Stimulated activated CD8-positive, alpha-beta memory T cell treated with anti-CD3 and anti-CD28 coated beads, Interleukin-7, amount 100 ng/mL, for 4 hours (primary cell): ENCODE measurements around the gene GSTO2.

Source experiments
- DNase-seq, 2 donors: peaks; one replicate each; pipeline ENCODE4 v3.0.0-alpha.2; 2020; ENCODE audit warnings: low read depth in 2 of 2

Gene GSTO2

DNA sequence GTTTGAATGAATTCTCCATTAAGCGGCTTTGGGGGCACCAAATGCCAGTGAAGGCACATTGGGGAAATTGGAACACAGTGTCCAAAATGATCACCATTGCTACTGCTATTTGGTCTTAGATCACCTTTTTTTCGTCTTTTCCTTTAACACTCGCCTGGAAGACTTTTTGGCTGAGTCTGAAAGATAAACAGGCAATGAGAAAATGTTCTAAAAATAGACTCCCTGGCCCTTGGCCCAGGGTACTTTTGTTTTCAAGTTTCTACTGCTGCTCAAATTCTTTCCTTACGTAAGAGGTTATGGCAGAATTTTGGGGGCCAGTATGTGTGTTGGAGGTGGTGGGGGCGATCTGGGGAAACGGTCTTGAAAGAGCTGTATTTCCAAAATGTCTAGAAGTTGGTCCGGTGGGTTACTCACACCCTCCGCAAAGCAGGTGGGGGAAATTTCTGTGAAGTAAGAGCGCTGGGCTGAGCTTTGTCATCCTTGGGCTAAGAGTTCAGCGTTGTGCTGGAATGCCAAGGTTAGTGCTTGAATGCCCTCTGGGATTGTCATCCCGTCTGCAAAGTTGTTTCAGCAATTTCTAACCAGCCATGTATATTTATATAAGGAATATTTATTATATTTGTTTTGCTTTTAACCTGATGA, 70.6 kb downstream of the GSTO2 start:
- no peak for DNase-seq

DNA sequence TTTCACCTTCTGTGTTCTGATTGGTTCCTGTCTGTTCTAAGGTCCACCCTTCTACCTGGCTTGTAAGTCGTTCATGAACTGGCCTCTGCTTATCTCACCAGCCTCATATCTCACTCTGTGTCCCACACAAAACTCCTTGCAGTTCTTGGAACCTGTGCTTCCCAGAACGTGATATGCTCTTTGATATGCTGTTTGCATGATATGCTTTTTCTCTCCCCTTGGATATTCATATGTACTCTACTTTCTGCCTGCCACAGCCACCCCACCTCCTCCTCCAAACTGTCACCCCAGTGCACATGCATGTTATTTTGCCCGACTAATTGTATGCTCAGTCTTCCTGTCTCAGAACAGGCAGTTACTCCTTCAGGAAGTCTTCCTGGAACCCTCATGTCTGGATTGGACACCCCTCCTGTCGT, 71.1 kb downstream of the GSTO2 start:
- no peak for DNase-seq

- DNase-seq: no peak
Observed at GRCh38 chr10:104340641-104341040, 71.7 kb downstream of the GSTO2 start.

GRCh38 chr10:104342941-104343411, 74.0 kb downstream of the GSTO2 start:
- no peak for DNase-seq

DNA sequence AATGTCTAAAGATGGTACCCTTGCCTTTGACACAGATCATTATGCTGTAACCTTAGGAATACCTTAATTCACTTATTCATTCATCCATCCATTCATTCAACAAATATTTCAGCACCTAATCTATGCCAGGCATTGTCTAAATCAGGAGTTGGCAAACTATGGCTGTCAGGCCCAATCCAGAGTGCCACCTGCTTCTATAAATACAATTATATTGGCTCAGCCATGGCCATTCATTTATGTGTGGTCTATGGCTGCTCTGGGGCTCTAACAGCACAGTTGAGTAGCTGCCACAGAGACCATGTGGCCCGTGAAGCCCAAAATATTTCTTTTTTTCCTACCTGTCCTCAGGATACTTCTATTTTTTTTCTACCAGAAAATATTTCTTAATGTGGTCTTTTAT, 75.2 kb downstream of the GSTO2 start:
- DNase-seq: no peak

DNA sequence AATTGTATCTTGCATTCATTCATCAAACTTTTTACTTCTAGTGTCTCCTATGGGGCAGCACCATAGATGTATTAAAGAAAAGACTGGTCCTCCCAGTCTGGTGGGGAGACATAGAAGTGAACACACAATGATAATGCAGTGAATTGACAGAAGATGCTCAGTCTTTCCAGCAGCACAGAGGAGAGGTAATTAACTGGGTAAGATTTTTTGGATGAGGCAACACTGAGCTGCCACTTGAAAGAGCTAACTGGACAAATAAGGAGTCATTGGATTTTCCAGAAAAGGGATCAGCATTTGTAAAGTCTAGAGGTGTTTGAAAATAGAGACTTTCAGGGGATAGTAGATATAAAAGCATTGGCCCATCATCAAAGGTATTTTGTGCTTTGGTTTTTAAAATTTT, 76.5 kb downstream of the GSTO2 start:
- no peak for DNase-seq

GRCh38 chr10:104345941-104346340, 77.0 kb downstream of the GSTO2 start:
- DNase-seq: no peak

DNA sequence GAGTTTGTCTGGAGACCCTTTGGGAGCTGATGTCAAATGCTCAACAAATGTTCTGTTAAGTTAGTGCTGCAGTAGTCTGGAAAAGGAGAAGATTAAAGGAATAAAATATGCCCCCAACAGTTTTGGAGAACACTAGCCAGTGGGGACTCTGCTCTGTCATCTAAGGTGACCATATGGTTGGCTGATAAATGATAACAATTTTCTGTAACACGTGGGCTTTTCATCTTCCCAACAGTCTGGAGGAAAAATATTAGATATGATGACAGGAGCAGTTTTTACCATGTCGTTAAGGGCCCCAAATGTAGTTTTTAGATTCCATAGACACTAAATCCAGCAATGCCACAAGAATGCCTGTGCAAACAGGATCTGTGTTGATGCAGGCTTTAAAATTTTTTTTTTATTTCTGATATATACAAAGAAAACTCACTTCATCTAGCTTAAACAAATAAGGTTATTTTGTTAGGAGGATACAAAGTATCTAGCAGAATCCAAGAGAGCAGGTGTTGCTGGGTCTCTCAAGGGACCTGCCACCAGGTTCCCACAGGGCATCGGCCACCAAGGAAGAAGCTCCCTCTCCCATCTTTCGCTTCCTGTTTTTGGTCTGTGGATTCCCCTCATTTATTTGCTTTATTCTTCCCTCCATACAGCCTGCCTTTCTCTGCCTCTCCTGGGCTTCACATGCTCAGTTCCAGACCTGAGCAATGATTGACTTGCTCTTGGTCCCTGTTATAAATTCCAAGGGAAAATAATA, 78.5 kb downstream of the GSTO2 start:
- no peak for DNase-seq

DNA sequence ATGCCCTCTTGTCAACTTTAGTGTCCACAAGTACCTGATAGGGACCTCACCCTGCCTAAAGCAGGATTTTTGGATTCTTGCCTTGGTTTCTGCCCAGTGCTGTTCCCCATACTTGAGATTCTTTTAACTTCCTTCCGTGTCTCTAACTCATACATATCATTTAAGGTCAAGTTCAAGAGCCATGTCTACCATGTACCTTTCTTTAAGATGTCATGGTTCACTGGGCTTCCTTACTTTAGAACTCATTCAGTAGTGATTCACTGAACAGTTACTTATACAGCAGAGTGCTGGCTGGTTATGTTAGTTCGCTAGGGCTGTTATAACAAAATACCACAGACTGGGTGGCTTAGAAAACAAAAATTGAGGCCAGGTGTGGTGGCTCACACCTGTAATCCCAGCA, 79.6 kb downstream of the GSTO2 start:
- no peak for DNase-seq

GRCh38 chr10:104349623-104350126, 80.7 kb downstream of the GSTO2 start:
- no peak for DNase-seq

DNA sequence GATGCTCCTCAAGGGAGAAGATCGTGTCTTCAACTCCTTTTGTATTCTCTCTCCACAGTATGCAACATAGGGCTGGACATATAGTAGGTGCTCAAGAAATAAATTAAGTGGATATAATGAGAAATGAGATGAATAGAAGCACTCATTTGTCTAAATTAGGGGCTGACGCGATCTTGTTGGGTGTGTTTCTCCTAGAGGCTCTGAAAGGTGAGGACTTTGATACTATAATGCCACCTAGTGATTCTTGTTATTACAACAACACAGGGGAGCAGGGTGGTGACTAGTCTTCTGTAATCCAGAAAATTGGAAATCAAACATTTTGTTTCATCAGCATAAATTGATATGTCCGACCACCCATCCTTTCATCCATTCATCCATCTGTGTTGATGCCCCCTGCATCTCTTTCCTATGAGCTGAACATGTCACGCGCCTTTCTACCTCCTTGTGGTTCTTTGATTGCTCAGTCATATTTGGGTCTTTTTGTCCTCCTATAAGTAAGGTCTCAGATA, 81.2 kb downstream of the GSTO2 start:
- DNase-seq: no peak

- DNase-seq: no peak
Observed at GRCh38 chr10:104351061-104351702, 82.2 kb downstream of the GSTO2 start.

DNA sequence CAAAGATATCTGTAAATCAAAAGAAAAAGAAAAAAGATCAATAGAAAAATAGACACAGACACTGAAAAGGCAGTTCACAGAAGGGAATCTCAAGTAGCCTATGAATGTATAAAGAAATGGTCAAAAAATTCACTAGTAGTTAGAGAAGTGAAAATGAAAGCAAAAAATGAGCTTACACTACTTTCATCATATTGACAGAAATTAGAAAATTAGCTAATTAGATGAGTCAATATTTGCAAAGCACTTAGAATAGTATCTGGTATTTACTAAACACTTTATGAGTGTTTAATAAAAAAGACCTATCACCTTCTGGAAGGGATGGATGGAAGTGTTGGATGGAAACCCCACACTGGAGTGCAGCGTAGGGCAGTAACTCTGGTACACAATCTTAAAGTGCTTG, 82.9 kb downstream of the GSTO2 start:
- DNase-seq: no peak

- DNase-seq: peak; percentile 82 to 84
Observed at GRCh38 chr10:104353325-104354048, 84.5 kb downstream of the GSTO2 start, which contains the start of gene CFAP58. Gene CFAP58, plus strand, starts transcription at chr10:104353833. Its CDS starts 65 bp downstream, at chr10:104353898.
